Right atrium auricular region (tissue), 2 donors: ENCODE results near the gene SREK1. TPM values are rescaled to one million over a fixed set of nuclear protein-coding genes. Genes with fewer than 3 reads are reported as not detected.

ENCODE experiments used
- DNase-seq: peaks from one replicate; pipeline ENCODE4 v3.0.0-alpha.2; 2019; ENCODE audit warnings: low spot score
- H3K27ac ChIP-seq, 2 donors: fragments of 200-600 bp; sonication (generic); 1 replicate in 1 of 2; 2 replicates in 1 of 2; pipeline ENCODE4 v1.5.1; 2016 to 2019
- H3K27me3 ChIP-seq, 2 donors: fragments of 200-600 bp; sonication (generic); one replicate each; pipeline versions ENCODE4 v1.5.1 to v1.6.0; 2017 to 2019
- H3K36me3 ChIP-seq: fragments of 200-600 bp; sonication (generic); one replicate; pipeline ENCODE4 v1.5.1; 2016
- H3K4me1 ChIP-seq, 2 donors: fragments of 200-600 bp; sonication (generic); one replicate each; pipeline versions ENCODE4 v1.5.1 to v1.6.0; 2017 to 2019
- H3K4me3 ChIP-seq, 2 donors: fragments of 200-600 bp; sonication (generic); 1 replicate in 1 of 2; 2 replicates in 1 of 2; pipeline ENCODE4 v1.5.1; 2017 to 2019; ENCODE audit warnings: mild to moderate bottlenecking in 1 of 2, moderate library complexity in 1 of 2
- H3K9me3 ChIP-seq, 2 donors: fragments of 200-600 bp; sonication (generic); one replicate each; pipeline ENCODE4 v1.5.1; 2019
- total RNA-seq, 2 donors: library from RNA; depleted of rRNA; stranded (reverse); fragments of >200 nt; gene quantifications; one replicate each; pipeline ENCODE4 v1.1.0, GENCODE V29; 2016
- TF ChIP-seq, protein P1 (sequence below), 2 donors: fragments of 200-600 bp; sonication (generic); IDR thresholded peaks; one replicate each; pipeline ENCODE4 v1.5.1; 2019; ENCODE audit warnings: antibody characterized with exemption in 2 of 2

The SREK1 gene
- total RNA-seq, 2 donors from 2014 or later, result 15.4 to 26.3 TPM

DNA sequence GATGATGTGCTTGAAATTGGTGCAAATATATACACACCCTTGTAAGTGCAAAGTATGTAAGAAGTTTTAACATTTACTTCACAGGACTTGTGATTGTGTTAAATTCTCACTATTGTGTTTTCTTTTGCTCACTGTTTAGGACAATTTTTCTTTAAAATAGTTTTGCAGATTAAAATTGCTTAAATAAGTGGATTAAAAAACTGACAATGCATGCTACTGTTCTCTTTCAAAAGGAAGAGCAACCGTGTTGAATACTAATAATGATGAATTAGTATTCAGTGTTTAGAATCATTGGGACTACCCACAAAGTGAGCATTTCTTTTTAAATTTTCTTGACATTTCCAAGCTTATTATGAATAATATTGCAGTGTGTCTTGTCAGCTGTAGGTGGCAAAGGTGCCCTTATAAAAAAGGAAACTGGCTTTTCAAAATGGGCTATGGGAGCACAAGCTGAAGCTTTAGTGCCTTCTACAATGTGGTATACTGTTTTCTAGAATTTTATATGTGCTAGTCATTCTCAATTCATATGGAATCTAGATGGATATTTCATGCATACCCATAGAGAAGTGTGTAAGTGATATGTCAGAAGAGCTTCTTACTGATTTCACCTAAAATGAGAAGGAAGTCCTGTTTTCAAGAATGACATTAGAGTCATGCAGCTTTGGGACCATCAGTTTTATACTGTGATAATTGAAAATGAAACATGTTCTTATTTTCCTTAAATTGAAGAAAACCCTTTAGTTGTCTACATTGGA, 35.4 kb downstream of the SREK1 start:
- Histone ChIP-seq H3K9me3 (no peaks in the 10 kb centered on the region), H3K4me3 (no peak overlapping the region), H3K27ac (no peak overlapping the region), H3K4me1 (no peaks in the 10 kb centered on the region), H3K27me3 (no peaks in the 10 kb centered on the region), H3K36me3 (peaks cover 56% of the 10 kb centered on the region)
- no peak for DNase-seq
- TF ChIP-seq, protein P1, sequence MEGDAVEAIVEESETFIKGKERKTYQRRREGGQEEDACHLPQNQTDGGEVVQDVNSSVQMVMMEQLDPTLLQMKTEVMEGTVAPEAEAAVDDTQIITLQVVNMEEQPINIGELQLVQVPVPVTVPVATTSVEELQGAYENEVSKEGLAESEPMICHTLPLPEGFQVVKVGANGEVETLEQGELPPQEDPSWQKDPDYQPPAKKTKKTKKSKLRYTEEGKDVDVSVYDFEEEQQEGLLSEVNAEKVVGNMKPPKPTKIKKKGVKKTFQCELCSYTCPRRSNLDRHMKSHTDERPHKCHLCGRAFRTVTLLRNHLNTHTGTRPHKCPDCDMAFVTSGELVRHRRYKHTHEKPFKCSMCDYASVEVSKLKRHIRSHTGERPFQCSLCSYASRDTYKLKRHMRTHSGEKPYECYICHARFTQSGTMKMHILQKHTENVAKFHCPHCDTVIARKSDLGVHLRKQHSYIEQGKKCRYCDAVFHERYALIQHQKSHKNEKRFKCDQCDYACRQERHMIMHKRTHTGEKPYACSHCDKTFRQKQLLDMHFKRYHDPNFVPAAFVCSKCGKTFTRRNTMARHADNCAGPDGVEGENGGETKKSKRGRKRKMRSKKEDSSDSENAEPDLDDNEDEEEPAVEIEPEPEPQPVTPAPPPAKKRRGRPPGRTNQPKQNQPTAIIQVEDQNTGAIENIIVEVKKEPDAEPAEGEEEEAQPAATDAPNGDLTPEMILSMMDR (IDR thresholded peaks at IDR 0.05), result no peak

DNA sequence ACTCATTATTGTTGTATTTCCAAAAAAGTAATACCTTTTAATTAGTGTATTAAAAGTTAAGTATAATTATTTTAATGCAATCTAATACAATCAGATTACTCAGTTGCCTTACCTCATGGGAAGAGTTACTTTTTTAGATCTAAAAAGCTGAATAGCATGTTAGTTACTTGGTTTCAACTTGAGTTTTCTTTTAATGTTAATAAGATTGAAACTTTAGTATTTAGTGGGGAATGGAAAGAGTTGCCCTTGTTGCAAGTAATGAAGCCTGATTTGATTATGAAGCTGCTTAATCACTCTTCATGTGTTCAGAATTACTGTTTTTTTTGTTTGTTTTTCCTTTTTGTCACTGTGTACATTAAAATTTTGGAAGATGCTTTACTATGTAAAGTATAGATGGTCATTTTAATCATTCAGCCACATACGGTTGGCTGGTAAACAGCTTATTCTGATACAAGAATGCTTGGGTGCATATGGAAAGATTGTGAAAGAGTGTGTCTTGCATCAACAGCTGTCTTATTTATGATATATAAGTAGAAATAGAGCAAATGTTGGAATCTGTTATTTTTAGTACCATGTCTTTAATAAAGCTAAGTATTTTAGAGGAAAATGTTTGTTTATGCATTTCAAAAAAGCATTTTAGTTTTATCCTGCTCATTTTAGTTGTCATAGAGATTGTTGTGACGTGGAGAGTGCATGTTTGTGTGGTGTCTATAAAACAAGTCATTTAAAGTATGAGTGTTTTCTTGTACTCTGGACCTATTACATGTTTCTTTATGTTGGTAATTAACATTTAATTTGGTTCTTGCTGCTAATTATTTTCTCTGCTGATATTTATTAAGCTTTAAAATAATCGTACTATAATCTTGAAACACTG, 36.4 kb downstream of the SREK1 start:
- Histone ChIP-seq H3K4me3 (no peak overlapping the region), H3K9me3 (no peaks in the 10 kb centered on the region), H3K27ac (no peak overlapping the region), H3K36me3 (peaks cover 47% of the 10 kb centered on the region), H3K27me3 (no peaks in the 10 kb centered on the region), H3K4me1 (no peaks in the 10 kb centered on the region)
- DNase-seq, result no peak
- TF ChIP-seq, protein P1 (IDR thresholded peaks at IDR 0.05), result no peak

DNA sequence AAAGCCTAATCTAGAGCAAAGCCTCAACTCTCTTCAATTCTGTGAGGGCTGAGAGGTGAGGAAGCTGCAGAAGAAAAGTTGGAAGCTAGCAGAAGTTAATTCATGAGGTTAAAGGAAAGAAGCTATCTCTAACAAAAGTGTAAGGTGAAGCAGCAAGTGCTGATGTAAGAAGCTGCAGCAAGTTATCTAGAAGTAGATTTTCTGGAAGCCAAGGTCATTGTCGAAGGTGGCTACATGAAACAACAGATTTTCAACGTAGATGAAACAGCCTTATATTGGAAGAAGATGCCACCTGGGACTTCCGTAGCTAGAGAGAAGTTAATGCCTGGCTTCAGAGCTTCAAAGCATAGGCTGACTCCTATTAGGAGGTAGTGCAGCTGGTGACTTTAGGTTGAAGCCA, 42.0 kb downstream of the SREK1 start:
- no peak for DNase-seq
- H3K4me1 ChIP-seq, result no peaks in the 10 kb centered on the region
- no peaks in the 10 kb centered on the region for H3K9me3 ChIP-seq
- H3K4me3 ChIP-seq, result no peak overlapping the region
- H3K36me3 ChIP-seq, result no peaks in the 10 kb centered on the region
- H3K27ac ChIP-seq, result no peak overlapping the region
- no peaks in the 10 kb centered on the region for H3K27me3 ChIP-seq
- TF ChIP-seq, protein P1 (IDR thresholded peaks at IDR 0.05), result no peak

DNA sequence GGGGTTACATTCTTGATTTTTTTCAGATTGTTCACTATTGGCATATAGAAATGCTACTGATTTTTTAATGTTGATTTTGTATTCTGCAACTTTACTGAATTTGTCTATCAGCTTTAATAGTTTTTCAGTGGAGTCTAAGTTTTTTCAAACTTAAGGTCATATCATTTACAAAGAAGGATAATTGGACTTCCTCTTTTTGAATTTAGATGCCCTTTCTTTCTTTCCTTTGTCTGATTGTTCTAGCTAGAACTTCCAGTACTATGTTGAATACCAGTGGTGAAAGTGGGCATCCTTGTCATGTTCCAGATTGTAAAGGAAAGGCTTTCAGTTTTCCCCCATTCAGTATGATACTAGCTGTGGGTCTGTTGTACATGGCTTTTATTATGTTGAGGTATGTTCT, 49.3 kb downstream of the SREK1 start:
- DNase-seq, result no peak
- TF ChIP-seq, protein P1 (IDR thresholded peaks at IDR 0.05), result no peak
- no peak overlapping the region for H3K27ac ChIP-seq
- H3K4me3 ChIP-seq, result no peak overlapping the region
- H3K36me3 ChIP-seq, result no peaks in the 10 kb centered on the region
- no peaks in the 10 kb centered on the region for H3K27me3 ChIP-seq
- H3K9me3 ChIP-seq, result no peaks in the 10 kb centered on the region
- H3K4me1 ChIP-seq, result no peaks in the 10 kb centered on the region

- Histone ChIP-seq H3K27me3 (no peaks in the 10 kb centered on the region), H3K9me3 (no peaks in the 10 kb centered on the region), H3K27ac (no peak overlapping the region), H3K36me3 (no peaks in the 10 kb centered on the region), H3K4me1 (no peaks in the 10 kb centered on the region), H3K4me3 (no peak overlapping the region)
- TF ChIP-seq, protein P1 (IDR thresholded peaks at IDR 0.05), result no peak
- DNase-seq, result no peak
Measured at GRCh38 chr5:66197764-66198405, 53.8 kb downstream of the SREK1 start.
